DMS53 treated with DMSO at 0.1 percent for 48 hours (cell line): ENCODE results near the gene GATA6.

ENCODE experiments used
- DNase-seq: peaks from one replicate; lab custom pipeline; 2025; ENCODE audit not compliant: unreplicated experiment; lab: John Stamatoyannopoulos, UW

Gene GATA6

GRCh38 chr18:22169011-22169888 lies at the start of gene GATA6:
Gene GATA6 (plus strand): TSS chr18:22169589. CDS start chr18:22171145, 1,556 bp downstream.
- peak; percentile 67 for DNase-seq

- DNase-seq, result no peak
These were observed 44.4 kb upstream of the GATA6 start for GRCh38 chr18:22124970-22125369.

GRCh38 chr18:22128954-22129353 lies 40.4 kb upstream of the GATA6 start:
- DNase-seq, result no peak

- DNase-seq, result no peak
These were observed 39.6 kb upstream of the GATA6 start for GRCh38 chr18:22129778-22130177.

- DNase-seq, result no peak
These were observed 37.1 kb upstream of the GATA6 start for GRCh38 chr18:22132258-22132657.

GRCh38 chr18:22132763-22133162 lies 36.6 kb upstream of the GATA6 start:
- DNase-seq, result no peak

- DNase-seq, result peak; percentile 11
These were observed 33.0 kb upstream of the GATA6 start for GRCh38 chr18:22136395-22136794.

GRCh38 chr18:22141211-22141610 lies 28.2 kb upstream of the GATA6 start:
- DNase-seq, result no peak

GRCh38 chr18:22143347-22144340 lies 25.7 kb upstream of the GATA6 start:
- DNase-seq, result no peak

GRCh38 chr18:22145160-22145559 lies 24.2 kb upstream of the GATA6 start:
- DNase-seq, result no peak

- no peak for DNase-seq
These were observed 19.7 kb upstream of the GATA6 start for GRCh38 chr18:22149710-22150109.

GRCh38 chr18:22152093-22152492 lies 17.3 kb upstream of the GATA6 start:
- no peak for DNase-seq

GRCh38 chr18:22153428-22153827 lies 16.0 kb upstream of the GATA6 start:
- DNase-seq, result no peak

- DNase-seq, result no peak
These were observed 13.8 kb upstream of the GATA6 start for GRCh38 chr18:22155584-22155983.

GRCh38 chr18:22159014-22159413 lies 10.4 kb upstream of the GATA6 start:
- DNase-seq, result no peak

GRCh38 chr18:22161090-22161489 lies 8.3 kb upstream of the GATA6 start:
- no peak for DNase-seq

GRCh38 chr18:22163416-22164161 lies 5.8 kb upstream of the GATA6 start:
- no peak for DNase-seq

GRCh38 chr18:22164337-22165048 lies 4.9 kb upstream of the GATA6 start:
- DNase-seq, result no peak

- no peak for DNase-seq
These were observed 4.3 kb upstream of the GATA6 start for GRCh38 chr18:22165049-22165602.

- no peak for DNase-seq
These were observed 3.8 kb upstream of the GATA6 start for GRCh38 chr18:22165603-22166068.
